ENCODE results near the gene FGF12.

Gene FGF12

DNA sequence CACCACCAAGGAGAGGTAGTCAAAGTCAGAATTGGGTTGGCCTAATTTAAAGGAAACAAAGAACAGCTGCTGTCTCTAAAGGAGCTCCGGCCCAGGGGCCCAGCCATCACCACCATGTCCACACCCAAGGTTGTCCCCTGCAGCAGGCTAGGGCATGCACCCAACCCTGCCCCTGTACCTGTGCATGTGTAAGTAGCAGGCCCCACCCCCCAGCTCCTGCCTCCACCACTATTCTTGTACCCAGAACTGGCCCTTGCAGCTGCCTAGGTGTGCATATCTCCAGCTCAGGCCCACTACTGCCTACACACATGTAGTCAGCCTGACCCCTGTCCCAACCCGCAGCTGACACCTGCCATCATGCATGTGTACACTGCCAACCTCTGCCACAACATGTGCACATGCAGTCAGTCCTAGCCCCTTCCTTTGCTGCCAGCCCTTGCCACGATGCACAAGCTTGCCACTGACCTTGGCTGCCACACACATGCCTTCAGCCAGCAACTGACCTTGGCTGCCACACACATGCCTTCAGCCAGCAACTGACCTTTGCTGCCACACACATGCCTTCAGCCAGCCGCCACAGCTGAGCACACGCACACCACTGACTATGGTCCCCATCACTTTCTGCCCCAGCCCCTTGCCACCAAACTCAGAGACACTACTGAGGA, 39.7 kb downstream of the FGF12 start:
- CTCF ChIA-PET, result no interaction called here

DNA sequence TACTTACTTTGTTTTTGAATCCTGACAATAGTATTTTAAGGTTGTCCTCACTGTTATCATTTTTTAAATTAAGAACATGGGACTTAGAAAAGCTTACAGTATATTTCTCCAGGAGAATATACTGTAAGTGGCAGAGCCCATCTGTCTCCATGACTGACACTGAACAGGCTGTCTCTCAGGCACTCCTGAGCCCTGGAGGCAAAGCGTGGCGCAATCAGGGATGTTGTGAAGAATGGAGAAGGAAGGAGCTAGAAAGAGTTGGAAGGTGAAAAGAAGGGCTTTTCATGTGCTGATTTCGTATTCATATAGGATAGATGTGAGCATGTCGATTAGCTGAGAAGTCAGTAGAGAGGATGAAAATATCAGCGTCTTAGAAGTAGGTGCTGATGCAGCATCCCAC, 41.5 kb downstream of the FGF12 start:
- ChIA-PET POLR2A (no interaction called here), CTCF (no interaction called here)
- DNase-seq (ENCODE audit: extremely low spot score), result no peak
- TF ChIP-seq FOXM1 (IDR thresholded peaks at IDR 0.05; ENCODE audit: borderline replicate concordance) (no peak), HDGF (IDR thresholded peaks at IDR 0.05; ENCODE audit: borderline replicate concordance) (no peak), ELF4 (IDR thresholded peaks at IDR 0.05) (no peak), L3MBTL2 (conservative IDR thresholded peaks at IDR 0.05) (no peak), NFRKB (IDR thresholded peaks at IDR 0.05) (no peak), BHLHE40 (IDR thresholded peaks at IDR 0.05; ENCODE audit: borderline replicate concordance) (no peak), CTBP1 (IDR thresholded peaks at IDR 0.05; ENCODE audit: borderline replicate concordance) (no peak), FOXA1 (IDR thresholded peaks at IDR 0.05) (no peak), SP1 (IDR thresholded peaks at IDR 0.05) (no peak), FOXK2 (IDR thresholded peaks at IDR 0.05) (no peak), SUZ12 (IDR thresholded peaks at IDR 0.05) (no peak)
- TF ChIP-seq, protein P1, sequence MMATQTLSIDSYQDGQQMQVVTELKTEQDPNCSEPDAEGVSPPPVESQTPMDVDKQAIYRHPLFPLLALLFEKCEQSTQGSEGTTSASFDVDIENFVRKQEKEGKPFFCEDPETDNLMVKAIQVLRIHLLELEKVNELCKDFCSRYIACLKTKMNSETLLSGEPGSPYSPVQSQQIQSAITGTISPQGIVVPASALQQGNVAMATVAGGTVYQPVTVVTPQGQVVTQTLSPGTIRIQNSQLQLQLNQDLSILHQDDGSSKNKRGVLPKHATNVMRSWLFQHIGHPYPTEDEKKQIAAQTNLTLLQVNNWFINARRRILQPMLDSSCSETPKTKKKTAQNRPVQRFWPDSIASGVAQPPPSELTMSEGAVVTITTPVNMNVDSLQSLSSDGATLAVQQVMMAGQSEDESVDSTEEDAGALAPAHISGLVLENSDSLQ (IDR thresholded peaks at IDR 0.05), result no peak

More for the DNA sequence above, 39.7 kb downstream of the FGF12 start:
- POLR2A ChIA-PET, result no interaction called here
- no peak for DNase-seq (ENCODE audit: extremely low spot score)
- TF ChIP-seq L3MBTL2 (conservative IDR thresholded peaks at IDR 0.05), result no peak
- no peak for TF ChIP-seq SP1 (IDR thresholded peaks at IDR 0.05)
- no peak for TF ChIP-seq CTBP1 (IDR thresholded peaks at IDR 0.05; ENCODE audit: borderline replicate concordance)
- TF ChIP-seq HDGF (IDR thresholded peaks at IDR 0.05; ENCODE audit: borderline replicate concordance), result no peak
- no peak for TF ChIP-seq TARDBP (IDR thresholded peaks at IDR 0.05)
- TF ChIP-seq FOXA1 (IDR thresholded peaks at IDR 0.05), result no peak
- TF ChIP-seq SUZ12 (IDR thresholded peaks at IDR 0.05), result no peak
- no peak for TF ChIP-seq NFRKB (IDR thresholded peaks at IDR 0.05)
- no peak for TF ChIP-seq ARNT (IDR thresholded peaks at IDR 0.05)
- no peak for TF ChIP-seq BHLHE40 (IDR thresholded peaks at IDR 0.05; ENCODE audit: borderline replicate concordance)
- no peak for TF ChIP-seq FOXK2 (IDR thresholded peaks at IDR 0.05)
- TF ChIP-seq, protein P1 (IDR thresholded peaks at IDR 0.05), result no peak
- no peak for TF ChIP-seq ZNF384 (IDR thresholded peaks at IDR 0.05)

DNA sequence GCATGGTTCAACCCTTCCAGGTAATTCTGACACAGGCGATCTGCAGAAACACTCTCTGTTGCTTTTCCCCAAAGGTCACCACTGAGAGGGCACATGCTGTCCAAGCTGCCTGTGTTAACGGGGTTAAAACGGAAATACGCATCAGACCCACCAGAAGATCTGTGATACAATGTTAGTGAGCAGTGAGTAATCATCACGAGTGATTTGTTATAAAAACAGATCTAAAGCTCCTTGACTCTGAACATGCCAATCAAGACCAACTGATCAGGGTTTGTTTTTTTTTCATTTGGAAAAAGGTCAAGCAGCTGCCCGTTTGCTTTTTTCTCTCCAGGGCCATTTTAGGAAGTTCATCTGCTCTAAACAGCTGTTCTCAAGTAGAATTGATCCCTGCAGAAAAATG, 43.2 kb downstream of the FGF12 start:
- ChIA-PET POLR2A (no interaction called here), CTCF (no interaction called here)
- DNase-seq (ENCODE audit: extremely low spot score), result no peak
- no peak for TF ChIP-seq CTBP1 (IDR thresholded peaks at IDR 0.05; ENCODE audit: borderline replicate concordance)
- no peak for TF ChIP-seq L3MBTL2 (conservative IDR thresholded peaks at IDR 0.05)
- no peak for TF ChIP-seq ARNT (IDR thresholded peaks at IDR 0.05)
- TF ChIP-seq FOXM1 (IDR thresholded peaks at IDR 0.05; ENCODE audit: borderline replicate concordance), result no peak
- TF ChIP-seq SP1 (IDR thresholded peaks at IDR 0.05), result no peak
- TF ChIP-seq TARDBP (IDR thresholded peaks at IDR 0.05), result no peak

DNA sequence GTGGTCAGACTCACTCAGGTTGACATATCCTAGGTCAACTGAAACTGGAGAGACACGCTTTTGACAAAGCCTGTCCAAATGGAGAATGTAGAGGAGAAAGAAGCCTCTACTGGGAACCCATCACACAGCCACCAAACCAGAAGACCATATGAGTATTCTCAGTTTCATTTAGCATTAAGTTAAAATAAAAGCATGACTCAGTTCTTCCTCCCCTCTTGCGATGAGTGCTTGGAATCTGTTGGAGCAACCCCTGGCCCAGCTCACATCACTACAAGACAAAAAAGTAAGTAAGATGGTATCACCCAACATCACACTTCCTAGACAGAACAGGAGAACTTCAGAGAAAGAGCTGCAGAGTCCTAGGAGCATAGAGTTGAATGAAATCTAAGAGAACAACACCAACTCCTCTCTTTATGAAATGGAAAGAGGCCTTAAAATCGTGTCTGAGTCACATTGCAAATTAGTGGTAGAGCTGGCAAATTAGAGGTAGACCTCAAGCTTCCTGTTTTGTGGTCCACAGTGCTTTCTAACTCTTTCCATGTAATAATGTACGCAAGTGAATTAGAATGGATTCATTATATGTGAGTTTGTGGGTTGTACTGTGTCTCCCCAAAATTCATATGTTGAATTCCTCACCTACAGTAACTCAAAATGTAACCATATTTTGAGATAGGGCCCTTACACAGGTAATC, 51.2 kb downstream of the FGF12 start:
- DNase-seq (ENCODE audit: extremely low spot score), result no peak
- ChIA-PET CTCF (no interaction called here), POLR2A (no interaction called here)
- no peak for TF ChIP-seq FOXK2 (IDR thresholded peaks at IDR 0.05)

DNA sequence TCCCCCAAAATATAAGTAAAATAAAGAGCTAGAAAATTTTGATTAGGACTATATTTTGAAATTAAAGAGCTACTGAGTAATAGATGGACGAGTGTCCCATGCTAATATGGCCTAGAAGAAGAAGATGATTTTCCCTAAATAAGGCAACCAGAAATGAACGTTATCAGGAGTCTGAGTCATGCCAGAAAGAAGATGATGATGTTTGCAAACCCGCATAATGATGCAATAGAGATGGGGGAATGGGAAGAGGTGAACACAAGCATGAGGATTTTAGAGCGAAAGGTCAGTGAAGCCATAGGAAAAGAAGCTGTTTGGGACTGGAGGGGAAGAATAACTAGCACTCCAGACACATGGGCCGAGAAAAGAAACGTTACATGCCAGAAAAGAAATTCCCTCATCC, 71.7 kb downstream of the FGF12 start:
- DNase-seq (ENCODE audit: extremely low spot score), result no peak
- TF ChIP-seq ARNT (IDR thresholded peaks at IDR 0.05), result no peak
- TF ChIP-seq TARDBP (IDR thresholded peaks at IDR 0.05), result no peak
- TF ChIP-seq FOXM1 (IDR thresholded peaks at IDR 0.05; ENCODE audit: borderline replicate concordance), result no peak
- no peak for TF ChIP-seq ZNF384 (IDR thresholded peaks at IDR 0.05)
- TF ChIP-seq CTBP1 (IDR thresholded peaks at IDR 0.05; ENCODE audit: borderline replicate concordance), result no peak
- no peak for TF ChIP-seq SUZ12 (IDR thresholded peaks at IDR 0.05)
- no peak for TF ChIP-seq HDGF (IDR thresholded peaks at IDR 0.05; ENCODE audit: borderline replicate concordance)
- no peak for TF ChIP-seq ELF4 (IDR thresholded peaks at IDR 0.05)
- TF ChIP-seq LEF1 (IDR thresholded peaks at IDR 0.05; ENCODE audit: borderline replicate concordance), result no peak
- no peak for TF ChIP-seq SP1 (IDR thresholded peaks at IDR 0.05)
- no peak for TF ChIP-seq FOXK2 (IDR thresholded peaks at IDR 0.05)
- no peak for TF ChIP-seq FOXA1 (IDR thresholded peaks at IDR 0.05)
- TF ChIP-seq BHLHE40 (IDR thresholded peaks at IDR 0.05; ENCODE audit: borderline replicate concordance), result no peak
- TF ChIP-seq, protein P1 (IDR thresholded peaks at IDR 0.05), result no peak
- TF ChIP-seq NFRKB (IDR thresholded peaks at IDR 0.05), result no peak
- TF ChIP-seq L3MBTL2 (conservative IDR thresholded peaks at IDR 0.05), result no peak
- ChIA-PET CTCF (no interaction called here), POLR2A (no interaction called here)

DNA sequence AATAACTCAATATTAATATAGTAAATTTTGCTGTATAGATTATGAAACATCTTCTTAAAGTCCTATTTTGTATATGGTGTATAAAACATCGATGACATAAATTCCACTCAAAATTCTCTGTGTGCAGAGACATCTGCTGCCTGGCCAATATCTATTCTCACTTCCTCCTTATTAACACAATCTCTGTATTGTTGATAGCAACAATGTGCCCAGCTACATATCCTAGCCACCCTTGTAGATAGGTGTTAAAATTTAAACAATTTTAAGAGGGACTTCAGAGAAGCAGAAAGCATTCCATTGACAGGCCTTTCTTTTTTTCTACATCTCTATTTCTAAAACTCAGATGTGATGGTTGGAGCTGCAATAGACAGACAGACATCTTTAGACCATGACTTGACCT, 72.3 kb downstream of the FGF12 start:
- TF ChIP-seq BHLHE40 (IDR thresholded peaks at IDR 0.05; ENCODE audit: borderline replicate concordance), result no peak
- no peak for TF ChIP-seq NFRKB (IDR thresholded peaks at IDR 0.05)
- no peak for TF ChIP-seq CTBP1 (IDR thresholded peaks at IDR 0.05; ENCODE audit: borderline replicate concordance)
- POLR2A ChIA-PET, result no interaction called here
- DNase-seq (ENCODE audit: extremely low spot score), result no peak
- CTCF ChIA-PET, result no interaction called here
